Fibroblast of villous mesenchyme (primary cell): ENCODE results near the gene ANGPTL4. TPM values are rescaled to one million over a fixed set of nuclear protein-coding genes. Genes with fewer than 3 reads are reported as not detected.

Source experiments
- DNase-seq: peaks from one replicate; pipeline ENCODE4 v3.0.0-alpha.2; 2010; ENCODE audit warnings: low read depth
- H3K4me3 ChIP-seq: 2 replicates; pipeline ENCODE4 v1.5.1; 2011; ENCODE audit warnings: low read depth, mild to moderate bottlenecking, low read length
- CTCF ChIP-seq: IDR thresholded peaks from 2 replicates; pipeline ENCODE4 v1.5.1; 2012; ENCODE audit warnings: low read depth, mild to moderate bottlenecking, low read length; ENCODE audit not compliant: insufficient read depth
- total RNA-seq: library from RNA; depleted of rRNA; stranded (reverse); fragments of >200 nt; gene quantifications from 2 replicates; pipeline ENCODE4 v1.2.3, GENCODE V29; 2012

Gene ANGPTL4
- total RNA-seq, 1 donor = 1.3 TPM

- TF ChIP-seq CTCF = no peak
- no peak overlapping the region for H3K4me3 ChIP-seq
- DNase-seq = no peak
Measured at GRCh38 chr19:8397271-8397670, 33.3 kb downstream of the ANGPTL4 start.

- no peak for DNase-seq
- TF ChIP-seq CTCF = no peak
Measured at GRCh38 chr19:8397746-8398310, 33.9 kb downstream of the ANGPTL4 start.

GRCh38 chr19:8398311-8398771 lies 34.4 kb downstream of the ANGPTL4 start:
- no peak for DNase-seq
- H3K4me3 ChIP-seq = no peak overlapping the region
- no peak for TF ChIP-seq CTCF

More at GRCh38 chr19:8397746-8398310, 33.9 kb downstream of the ANGPTL4 start:
- no peak overlapping the region for H3K4me3 ChIP-seq

GRCh38 chr19:8399681-8400188 lies 35.8 kb downstream of the ANGPTL4 start:
- DNase-seq = no peak
- H3K4me3 ChIP-seq = no peak overlapping the region
- TF ChIP-seq CTCF = no peak

GRCh38 chr19:8401981-8402411 lies 38.0 kb downstream of the ANGPTL4 start:
- no peak overlapping the region for H3K4me3 ChIP-seq
- TF ChIP-seq CTCF = no peak
- no peak for DNase-seq

GRCh38 chr19:8403098-8403819 lies 39.3 kb downstream of the ANGPTL4 start:
- DNase-seq = no peak
- H3K4me3 ChIP-seq = no peak overlapping the region
- TF ChIP-seq CTCF = no peak
